Left renal cortex interstitium (tissue), 4 donors: ENCODE data around the gene NR1D2. TPM values are rescaled to one million over a fixed set of nuclear protein-coding genes. Genes with fewer than 3 reads are reported as not detected.

Experiments
- DNase-seq, 4 donors: peaks; one replicate each; pipeline ENCODE4 v3.0.0-alpha.2; 2013; ENCODE audit warnings: low read depth in 4 of 4, low spot score in 2 of 4, missing footprints in 1 of 4
- polyA plus RNA-seq, 4 donors: library from polyadenylated mRNA; unstranded; fragments of 120-200 nt; gene quantifications; one replicate each; pipeline ENCODE4 v1.2.1, GENCODE V29; 2013; ENCODE audit not compliant: insufficient read length in 4 of 4

The NR1D2 gene
- polyA plus RNA-seq, 4 donors = 36.3 to 47.0 (median 41.0) TPM

DNA sequence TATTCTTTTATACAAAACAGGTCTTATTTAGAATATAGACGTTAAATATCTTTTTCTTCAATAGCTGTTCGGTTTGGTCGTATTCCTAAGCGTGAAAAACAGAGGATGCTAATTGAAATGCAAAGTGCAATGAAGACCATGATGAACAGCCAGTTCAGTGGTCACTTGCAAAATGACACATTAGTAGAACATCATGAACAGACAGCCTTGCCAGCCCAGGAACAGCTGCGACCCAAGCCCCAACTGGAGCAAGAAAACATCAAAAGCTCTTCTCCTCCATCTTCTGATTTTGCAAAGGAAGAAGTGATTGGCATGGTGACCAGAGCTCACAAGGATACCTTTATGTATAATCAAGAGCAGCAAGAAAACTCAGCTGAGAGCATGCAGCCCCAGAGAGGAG lies 16.8 kb downstream of the NR1D2 start:
- DNase-seq = no peak

DNA sequence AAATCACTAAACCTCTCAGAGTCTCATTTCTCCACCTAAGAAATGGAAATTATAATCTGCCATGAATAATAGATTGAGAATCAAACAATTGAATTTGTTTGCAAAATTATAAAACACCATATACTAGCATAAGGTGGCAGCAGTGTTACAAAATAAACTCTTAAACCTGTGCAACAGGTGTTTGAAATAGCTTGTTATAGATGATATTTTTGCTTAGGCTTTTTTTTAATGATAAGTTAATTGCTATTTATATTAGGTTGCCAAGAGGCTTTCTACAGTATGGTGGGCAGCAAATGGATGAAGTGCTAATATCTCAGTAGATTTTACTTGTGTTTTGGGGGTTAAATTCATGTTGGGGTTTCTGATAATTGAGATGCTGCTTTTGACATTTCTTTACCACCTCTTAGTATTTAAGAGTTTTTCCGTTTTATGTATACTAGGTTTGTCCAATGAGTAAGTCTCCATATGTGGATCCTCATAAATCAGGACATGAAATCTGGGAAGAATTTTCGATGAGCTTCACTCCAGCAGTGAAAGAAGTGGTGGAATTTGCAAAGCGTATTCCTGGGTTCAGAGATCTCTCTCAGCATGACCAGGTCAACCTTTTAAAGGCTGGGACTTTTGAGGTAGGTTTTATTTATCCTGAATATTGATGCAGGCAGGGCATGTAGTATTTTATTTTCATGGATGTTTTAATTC lies 19.6 kb downstream of the NR1D2 start:
- DNase-seq = no peak

DNA sequence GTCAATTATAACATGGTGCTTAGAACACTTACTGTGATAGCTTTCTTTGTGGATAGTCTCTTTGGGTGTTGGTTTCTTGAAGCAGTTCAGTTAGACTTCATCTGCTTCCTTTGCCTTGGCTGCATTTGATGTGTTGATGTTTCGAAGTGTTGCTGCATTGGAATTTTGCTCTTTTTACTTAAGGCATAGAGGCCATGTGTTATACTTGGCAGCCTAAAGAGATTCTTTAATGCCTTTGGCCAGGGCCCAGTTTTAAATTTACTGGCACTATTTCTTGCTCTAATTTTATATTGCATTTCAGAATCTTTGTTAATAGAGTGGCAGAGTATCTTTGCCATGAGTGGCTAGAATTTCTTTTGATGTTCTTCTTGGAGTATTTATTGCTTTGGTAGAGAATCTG lies 21.2 kb downstream of the NR1D2 start:
- peak in 1 of 4 donors; percentile 29 for DNase-seq

DNA sequence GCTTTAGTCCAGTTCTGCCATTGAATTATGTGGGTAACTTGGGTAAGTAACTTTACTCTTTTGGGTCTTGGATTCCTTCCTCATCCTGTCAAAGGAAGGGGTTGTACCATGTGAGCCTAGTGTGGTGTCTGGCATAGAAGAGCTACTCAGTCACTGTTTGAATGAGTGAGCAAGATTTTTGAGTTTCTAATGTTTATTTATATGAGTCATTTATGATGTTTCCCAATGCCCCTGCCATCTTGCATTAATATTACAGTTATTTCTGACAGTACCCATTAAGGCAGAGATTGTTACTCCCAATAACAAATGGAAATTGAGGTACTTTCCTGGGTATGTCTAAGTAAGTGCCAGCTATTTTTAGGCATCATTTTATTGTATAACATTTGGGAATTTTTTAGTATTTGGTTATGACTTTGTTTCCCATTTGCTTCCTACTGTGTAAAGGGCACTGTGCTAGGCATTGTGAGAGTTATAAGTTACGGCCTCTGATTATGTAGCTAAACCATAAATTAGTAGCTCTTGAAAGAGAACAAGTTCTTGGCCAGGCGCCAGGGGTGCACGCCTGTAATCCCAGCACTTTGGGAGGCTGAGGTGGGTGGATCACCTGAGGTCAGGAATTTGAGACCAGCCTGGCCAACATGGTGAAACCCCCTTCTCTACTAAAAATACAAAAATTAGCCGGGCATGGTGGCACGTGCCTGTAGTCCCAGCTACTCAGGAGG lies 23.5 kb downstream of the NR1D2 start:
- DNase-seq = no peak

DNA sequence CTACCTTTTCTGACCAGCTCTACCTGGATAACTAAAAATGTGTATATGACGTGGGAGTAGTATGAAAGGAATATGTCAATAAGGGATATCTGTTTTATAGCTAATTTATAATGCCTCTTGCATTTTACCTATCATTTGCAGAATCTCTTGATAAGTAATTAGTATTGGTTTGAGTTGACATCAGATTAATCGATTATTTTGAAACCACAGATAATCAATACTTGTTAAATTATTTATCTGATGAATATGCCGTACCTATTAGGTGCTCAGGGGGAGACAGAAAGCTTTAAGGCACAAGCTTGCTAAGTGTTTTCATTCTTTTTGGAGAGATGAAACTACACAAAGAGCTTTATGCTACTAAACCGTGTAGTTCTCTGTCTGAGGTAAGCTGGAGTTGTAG lies 24.3 kb downstream of the NR1D2 start:
- no peak for DNase-seq

DNA sequence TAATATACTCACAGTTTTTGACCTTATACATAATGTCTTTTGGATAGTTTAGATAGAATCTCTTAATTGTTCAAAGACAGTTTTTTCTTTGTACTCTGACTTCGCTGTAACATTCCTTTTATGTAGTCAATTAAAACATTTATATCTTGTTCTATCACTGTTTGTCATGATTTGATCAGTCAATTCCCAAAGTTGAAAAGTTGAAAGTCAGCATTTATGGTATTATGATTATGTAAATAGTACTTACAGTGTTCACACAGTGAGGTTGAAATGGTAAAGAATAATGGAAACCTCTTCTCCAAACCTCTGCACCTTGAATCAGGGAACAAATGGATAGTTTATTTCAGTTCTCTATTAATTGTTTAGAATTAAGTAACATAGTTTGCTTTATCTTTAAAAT lies 26.6 kb downstream of the NR1D2 start:
- no peak for DNase-seq

DNA sequence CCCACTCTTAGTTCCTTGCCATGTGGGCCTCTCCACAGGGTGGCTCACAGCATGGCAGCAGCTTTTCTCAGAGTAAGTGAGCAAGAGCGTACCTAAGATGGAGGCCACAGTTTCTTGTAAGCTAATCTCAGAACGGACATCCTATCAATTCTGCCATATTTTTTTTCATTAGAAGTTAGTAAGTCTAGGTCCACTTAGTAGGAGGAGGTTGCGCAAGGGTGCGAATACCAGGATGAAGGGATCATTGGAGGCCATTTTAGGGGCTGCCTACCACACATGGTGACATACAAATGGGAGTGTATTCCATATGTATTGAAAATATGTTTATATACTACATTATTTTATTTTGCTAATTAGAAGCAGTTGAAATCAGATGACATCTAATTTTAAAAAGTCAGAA lies 31.5 kb downstream of the NR1D2 start:
- DNase-seq = no peak

DNA sequence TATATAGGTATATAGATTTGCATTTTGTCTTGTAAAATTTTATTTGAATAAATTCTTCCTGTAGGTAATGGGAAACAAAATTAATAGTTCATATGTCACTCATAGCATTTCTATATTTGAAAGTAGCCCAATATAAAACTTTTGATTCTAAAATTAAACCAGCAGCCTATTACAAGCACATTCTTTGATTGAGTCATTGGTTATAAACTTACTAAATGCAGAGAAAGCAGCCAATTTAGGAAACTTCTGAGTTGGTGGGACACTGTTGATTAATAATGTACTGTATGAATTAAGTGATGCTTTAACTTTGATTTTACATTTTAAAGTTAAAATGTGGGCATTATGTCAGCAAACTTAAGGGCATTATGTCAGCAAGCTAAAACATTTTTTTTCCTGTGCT lies 34.5 kb downstream of the NR1D2 start:
- no peak for DNase-seq

DNA sequence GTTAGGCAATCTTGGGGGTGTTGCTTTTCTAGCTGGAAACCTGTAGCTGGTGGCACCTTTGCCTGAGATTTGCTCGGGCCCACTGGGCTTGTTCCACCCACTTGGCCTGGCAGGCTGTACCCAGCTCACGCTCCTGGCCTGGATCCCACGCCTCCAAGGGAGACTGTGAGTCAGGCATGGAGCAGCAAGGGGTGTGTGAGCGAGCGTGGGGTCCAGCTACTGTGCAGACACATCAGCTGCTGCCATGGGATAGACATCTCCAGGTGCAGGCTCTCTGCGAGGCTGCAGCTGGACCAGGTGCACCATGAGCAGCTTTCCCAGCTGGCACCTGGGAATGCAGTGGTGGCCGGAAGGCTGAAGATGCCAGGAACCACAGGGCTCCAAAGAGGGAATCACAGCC lies 36.0 kb downstream of the NR1D2 start:
- no peak for DNase-seq

DNA sequence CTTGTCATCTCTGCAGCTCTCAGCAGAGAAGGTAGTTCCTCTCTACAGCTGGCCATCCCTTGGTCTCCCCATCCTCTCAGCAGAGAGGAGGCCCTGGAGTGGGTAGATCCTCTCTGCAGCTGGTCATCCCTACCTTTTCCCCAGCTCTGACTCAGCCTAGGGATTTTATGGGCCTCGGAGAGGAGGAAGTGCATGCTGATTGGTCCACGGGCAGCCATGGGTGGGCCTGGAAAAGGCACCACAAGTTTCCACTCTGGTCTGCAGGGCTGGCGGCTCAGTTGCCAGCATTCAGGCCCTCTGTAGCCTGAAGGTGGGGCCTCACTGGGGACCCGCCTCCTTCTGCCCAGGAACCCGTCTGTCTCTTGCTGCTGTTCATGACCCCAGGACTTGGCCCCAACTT lies 36.9 kb downstream of the NR1D2 start:
- DNase-seq = no peak

DNA sequence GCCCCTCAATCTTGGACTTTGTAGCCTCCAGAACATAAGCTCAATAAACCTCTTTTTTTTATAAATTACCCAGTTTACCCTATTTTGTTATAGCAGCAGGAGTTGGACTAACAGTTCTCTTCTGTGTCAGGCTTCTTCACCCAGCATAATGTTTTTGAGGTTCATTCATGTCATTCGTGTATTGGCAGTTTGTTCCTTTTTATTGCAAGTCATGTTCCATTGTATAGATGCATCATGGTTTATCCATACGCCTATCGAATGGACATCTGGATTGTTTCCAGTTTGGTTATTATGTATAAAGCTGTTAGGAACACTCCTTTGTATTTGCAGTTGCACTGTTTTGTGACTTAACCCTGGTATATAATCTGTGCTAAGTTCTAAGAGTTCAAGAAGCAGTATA lies 39.8 kb downstream of the NR1D2 start:
- no peak for DNase-seq

DNA sequence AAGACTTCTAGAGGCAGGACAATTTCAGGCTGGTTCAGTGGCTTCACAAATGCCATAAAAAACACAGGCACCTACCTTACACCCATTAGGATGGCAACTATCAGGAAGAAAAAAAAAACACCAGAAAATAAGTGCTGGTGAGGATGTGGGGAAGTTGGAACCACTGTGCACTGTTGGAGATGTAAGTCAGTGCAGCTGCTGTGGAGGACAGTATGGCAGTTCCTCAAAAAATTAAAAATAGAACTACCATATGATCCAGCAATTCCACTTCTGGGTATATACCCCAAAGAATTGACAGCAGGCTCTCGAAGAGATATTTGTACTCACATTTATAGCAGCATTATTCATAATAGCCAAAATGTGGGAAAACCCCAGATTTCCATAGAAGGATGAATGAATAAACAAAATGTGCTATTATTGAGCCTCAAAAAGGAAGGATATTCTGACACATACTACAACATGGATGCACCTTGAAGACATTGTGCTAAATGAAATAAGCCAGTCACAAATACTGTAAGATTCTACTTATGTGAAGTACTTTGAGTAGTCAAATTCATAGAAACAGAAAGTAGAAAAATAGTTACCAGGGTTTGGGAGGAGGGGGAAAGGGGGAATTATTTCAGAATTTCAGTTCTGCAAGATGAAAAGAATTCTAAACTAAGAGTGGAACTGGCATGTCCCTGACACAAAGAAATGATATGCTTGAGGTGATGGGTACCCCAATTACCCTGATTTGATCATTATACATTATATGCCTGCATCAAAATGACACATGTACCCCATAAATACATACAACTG lies 40.9 kb downstream of the NR1D2 start:
- no peak for DNase-seq

DNA sequence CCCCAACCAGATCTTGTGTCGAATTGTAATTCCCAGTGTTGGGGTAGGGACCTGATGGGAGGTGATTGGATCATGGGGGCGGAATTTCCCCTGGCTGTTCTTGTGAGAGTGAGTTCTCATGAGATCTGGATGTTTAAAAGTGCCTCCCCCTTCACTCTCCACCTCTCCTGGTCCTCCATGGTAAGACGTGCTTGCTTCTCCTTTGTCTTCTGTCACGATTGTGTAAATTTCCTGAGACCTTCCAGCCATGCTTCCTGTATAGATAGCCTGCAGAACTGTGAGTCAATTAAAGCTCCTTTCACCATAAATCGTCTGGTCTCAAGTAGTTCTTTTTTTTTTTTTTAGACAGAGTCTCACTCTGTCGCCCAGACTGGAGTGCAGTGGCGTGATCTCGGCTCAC lies 42.3 kb downstream of the NR1D2 start:
- DNase-seq = no peak

DNA sequence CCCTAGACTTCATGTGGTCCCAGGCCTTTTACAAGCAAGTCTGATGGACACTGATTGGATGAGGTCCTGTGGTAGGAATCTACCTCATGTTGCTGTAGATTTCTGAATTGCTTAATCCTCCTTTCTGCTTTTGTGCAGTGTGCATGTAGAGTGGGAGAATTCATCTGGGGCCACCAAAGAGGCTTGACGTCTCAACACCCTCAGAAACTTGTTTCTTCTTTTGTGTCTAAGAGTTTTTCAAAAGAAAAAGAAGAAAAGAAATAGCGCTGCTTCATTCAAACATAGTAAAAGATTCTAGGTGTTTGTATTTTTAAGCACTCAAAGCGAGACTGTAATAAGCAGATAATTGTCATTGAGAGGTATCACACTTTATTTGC lies 46.2 kb downstream of the NR1D2 start:
- DNase-seq = no peak

DNA sequence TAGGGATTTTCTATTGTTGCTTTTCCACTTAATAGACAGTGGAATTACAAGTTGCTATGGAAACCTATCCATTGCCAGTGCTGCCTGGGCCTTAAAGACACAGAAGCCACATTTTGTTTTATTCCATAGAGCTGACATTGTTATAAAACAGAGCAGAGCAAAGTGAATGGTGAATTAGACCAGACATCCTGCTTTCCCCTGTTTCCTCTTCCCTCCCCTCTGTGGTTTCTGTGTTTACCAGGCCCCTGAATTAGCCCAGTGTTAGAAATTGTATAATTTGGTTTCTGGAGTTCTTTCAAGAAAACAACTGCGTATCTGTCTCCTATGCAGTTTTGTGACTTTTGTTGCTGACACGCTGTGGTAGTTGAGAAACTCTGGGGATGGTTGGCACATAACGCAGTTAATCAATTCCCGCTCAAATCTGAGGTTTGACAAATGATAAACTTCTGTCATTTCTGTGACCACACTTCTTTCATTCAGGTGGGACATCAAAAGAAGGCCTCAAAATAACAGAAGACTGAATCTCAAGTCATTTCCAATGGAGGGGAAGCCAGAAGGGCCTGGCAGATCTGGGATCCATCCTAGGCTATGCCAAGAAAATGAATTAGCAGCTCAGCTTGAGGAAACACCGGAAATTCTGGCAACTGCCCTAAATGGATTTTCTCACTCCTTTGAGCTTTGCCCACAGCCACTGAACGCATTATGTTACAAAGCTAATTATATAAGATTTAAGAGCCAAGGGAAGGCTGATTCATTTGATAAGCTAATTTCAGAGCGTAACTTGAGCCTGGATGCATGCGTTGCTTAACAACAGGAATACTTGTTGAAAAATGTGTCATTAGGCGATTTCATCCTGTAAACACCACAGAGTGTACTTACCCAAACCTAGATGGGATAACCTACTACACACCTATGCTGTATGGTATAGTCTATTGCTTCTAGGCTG lies 46.9 kb downstream of the NR1D2 start:
- DNase-seq = peak in 2 of 4 donors; percentile 42 to 46

DNA sequence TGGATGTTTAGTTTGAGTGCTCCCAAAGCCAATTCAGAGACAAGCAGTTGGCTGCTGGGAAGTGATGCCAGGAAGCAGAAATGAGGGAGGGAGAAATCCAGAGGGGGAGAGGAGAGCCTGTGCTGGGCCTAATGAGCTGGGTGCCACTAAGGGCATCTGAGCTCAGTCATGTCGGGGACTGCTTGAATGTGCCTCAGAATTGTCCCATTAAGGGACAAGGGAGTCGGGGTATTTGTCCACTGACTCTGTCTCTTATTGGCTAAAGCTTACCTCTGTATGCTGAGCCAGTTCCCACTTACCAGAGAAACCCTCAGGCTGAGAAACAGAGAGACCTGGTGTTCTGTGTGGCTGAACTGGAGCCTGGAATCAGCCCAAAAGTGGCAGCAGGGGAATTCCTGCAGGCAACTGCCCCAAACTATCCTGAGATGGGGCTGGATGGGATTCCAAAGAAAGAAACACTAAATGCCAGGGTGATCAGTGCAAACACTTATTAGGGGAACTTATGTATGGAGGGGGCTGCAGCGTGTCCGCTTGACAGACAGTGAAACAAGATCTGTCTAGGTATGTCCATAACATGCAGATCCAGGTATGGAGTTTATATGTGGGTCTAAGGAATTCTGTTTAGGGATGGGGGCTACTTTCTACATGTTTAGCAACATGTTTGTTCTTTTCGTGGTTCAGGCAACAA lies 48.6 kb downstream of the NR1D2 start:
- DNase-seq = no peak

DNA sequence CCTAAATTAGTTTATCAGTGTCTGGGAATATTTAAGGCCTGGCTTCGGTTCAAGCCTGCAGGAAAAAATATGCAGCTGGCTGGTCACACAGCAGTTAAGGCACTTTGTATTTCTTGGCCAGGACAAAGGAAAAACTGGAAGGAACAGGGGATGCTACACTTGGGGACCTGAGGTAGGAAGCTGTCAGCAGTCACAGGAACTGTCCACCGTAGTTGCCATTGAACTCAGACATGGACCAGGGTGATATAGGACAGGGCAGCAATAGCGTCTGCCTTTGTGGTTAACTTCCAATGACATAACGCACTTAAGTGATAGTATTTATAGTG lies 49.1 kb downstream of the NR1D2 start:
- no peak for DNase-seq

DNA sequence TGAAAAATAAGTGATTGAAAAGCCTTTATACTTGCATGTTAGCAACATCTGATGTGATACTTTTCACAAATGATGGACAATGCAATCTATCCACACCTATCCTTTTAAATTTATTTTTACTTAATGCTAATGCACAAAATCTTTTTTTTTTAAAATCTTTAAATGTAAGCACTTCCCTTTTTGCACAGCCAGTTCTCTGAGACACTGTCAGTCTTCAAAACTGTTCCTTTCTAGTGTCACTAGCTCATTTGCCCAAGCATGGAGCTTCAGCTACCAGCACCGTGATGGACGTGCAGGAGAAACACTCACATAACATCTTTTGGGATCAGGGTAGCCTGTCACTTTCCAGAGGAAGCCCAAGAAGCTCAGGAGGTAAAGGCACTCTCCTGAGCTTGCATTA lies 50.1 kb downstream of the NR1D2 start:
- no peak for DNase-seq

DNA sequence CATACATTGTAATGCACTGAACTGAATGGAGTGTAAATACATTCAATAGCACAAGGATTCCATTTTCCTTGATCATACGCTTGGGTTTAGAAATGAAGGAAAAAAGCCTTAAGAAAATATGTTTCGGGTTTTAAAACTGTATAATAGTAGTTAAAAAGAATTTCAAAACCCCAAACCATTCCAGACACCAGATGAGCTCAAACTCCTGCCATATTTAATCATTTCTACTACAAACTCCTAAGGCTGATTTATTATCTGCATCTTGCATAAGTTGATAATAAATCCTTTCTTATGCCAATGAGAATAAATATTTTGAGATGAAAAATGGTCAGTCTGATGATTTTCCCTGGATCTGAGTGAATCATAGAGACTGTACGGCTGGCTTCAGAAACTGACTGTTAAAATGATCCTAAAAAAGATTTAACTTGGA lies 51.0 kb downstream of the NR1D2 start:
- DNase-seq = no peak

DNA sequence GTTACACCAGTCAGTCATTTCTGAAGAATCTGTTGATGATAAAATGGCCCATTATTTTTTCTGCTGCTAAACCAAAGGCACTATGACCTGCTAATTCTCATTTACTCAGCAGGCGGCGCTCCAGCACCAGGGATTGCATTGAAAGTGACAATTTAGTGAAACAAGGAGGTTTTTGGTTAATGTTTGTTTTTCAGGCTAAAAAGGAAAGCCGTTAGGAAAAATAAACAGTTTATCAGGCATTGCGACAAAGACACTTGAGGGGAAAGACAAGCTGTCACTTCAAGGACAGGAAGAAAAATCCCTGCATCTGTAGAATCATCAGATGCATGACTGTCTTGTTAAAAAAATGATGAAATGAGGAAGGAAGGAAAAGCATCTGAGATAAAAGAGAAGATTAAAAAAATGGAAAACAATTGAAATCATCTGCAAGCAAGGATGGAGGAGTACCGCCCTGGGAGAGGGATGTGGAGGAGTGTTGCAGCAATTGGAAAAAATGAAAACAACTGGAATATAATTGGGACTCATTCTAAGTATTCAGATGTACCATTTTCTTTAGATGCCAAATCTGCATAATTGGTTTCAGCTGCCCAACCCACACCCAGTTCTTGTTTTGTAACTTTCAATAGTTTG lies 54.0 kb downstream of the NR1D2 start:
- peak in 2 of 4 donors; percentile 42 to 61 for DNase-seq
